AG10803 (cell line): ENCODE data around the gene CNNM1.

Experiments
- DNase-seq: peaks from one replicate; pipeline ENCODE4 v3.0.0; 2010; ENCODE audit warnings: low read depth
- H3K4me3 ChIP-seq: 2 replicates; pipeline ENCODE4 v1.5.1; 2011; ENCODE audit warnings: mild to moderate bottlenecking, low read length, control low read depth
- TF ChIP-seq, protein P1 (sequence below): conservative IDR thresholded peaks from 2 replicates; pipeline ENCODE4 v1.5.1; 2011; ENCODE audit warnings: mild to moderate bottlenecking, low read length, control low read depth, inconsistent platforms

CNNM1 gene

DNA sequence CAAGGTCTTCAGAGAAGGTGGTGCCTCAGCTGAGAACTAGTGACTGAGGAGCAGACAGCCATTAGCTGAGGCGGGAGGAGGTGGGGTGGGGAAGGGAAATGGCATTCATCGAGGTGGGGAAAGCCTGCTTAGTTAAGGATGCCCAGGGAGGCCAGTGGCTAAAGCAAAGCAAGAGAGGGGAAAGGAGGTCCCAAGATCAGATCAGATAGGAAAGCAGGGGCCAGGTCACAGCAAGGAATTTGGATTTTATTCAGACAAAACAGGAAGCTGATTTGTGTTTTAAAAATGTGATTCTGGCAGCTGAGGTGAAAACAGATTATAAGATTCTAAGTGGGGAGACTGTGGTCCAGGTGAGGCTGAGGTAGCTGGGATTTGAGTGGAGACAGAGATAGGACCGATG is 45.8 kb downstream of the CNNM1 start:
- no peak overlapping the region for H3K4me3 ChIP-seq
- DNase-seq = no peak
- TF ChIP-seq, protein P1, sequence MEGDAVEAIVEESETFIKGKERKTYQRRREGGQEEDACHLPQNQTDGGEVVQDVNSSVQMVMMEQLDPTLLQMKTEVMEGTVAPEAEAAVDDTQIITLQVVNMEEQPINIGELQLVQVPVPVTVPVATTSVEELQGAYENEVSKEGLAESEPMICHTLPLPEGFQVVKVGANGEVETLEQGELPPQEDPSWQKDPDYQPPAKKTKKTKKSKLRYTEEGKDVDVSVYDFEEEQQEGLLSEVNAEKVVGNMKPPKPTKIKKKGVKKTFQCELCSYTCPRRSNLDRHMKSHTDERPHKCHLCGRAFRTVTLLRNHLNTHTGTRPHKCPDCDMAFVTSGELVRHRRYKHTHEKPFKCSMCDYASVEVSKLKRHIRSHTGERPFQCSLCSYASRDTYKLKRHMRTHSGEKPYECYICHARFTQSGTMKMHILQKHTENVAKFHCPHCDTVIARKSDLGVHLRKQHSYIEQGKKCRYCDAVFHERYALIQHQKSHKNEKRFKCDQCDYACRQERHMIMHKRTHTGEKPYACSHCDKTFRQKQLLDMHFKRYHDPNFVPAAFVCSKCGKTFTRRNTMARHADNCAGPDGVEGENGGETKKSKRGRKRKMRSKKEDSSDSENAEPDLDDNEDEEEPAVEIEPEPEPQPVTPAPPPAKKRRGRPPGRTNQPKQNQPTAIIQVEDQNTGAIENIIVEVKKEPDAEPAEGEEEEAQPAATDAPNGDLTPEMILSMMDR = no peak

DNA sequence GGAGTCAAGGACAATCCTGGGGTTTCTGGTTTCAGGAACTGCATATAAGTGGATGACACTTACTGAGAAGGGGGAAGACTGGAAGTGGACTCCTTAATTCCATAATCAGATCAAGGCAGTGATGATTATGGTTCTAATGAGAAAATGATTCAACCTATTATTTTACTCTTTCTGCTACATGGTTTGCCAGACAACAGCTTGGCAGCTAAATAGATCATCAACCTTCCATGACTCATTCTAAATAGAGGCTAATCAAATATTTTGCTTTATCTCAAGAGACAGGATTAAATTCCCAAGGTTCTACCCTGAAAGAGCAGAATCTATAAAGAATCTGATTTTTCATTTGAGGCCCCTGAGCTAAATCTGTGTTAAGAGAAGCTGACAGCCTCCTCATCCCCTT is 46.3 kb downstream of the CNNM1 start:
- no peak overlapping the region for H3K4me3 ChIP-seq
- TF ChIP-seq, protein P1 = no peak
- DNase-seq = no peak

DNA sequence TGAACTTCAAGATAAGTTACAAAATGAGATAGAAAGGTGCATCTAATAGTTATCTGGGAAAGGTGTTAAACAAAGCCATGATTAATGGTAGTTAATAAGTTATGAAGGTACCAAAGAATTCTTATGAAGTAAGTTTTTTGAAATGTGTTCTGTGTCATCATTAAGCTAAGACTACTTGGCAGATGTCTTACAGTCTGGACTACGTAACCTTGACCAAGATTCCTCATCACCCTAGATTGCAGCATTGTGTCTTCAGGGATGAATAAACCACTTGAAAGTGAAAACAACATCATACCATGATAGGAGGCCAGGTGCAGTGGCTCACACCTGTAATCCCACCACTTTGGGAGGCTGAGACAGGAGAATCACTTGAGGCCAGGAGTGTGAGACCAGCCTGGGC is 53.0 kb downstream of the CNNM1 start:
- TF ChIP-seq, protein P1 = no peak
- DNase-seq = peak; percentile 26
- no peak overlapping the region for H3K4me3 ChIP-seq

- no peak overlapping the region for H3K4me3 ChIP-seq
- TF ChIP-seq, protein P1 = no peak
Observed at GRCh38 chr10:99387071-99387470, 57.9 kb downstream of the CNNM1 start.

GRCh38 chr10:99387541-99387940 is 58.4 kb downstream of the CNNM1 start:
- TF ChIP-seq, protein P1 = no peak
- no peak for DNase-seq
- H3K4me3 ChIP-seq = no peak overlapping the region

More at GRCh38 chr10:99387071-99387470, 57.9 kb downstream of the CNNM1 start:
- no peak for DNase-seq

DNA sequence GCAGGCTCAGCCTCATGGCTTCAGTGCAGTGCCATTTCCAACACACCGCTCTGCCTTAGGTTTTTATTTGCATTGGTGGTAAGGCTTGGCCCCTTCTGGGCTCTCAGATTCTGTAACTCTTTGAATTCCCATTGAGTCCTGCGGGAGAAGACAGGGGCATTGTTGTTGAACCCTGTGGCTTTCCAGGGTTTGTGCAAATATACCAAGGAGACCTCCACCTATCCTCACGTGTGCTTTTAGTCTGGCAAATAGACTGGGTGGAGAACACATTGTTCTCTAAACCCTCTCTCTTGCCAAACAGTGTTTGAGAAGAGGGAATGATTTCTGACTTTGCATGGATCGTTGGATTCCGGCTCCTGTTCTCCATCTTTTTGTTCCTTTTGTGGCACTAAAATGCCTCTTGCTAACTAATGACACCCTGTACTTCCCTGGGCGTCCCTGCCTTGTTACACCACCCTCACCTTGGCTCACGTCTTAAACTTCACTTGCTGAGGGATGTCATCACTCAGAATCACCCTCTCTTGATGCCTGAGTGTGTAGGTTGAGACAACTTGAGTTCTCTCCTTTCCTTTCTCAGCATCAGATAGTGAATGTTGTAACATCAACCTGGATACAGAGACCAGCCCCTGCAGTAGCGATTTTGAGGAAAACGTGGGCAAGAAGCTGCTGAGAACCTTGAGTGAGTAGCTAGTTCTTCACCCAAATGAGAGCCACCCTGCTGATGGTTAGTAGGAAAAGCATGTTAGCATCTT is 60.7 kb downstream of the CNNM1 start:
- DNase-seq = no peak
- TF ChIP-seq, protein P1 = no peak
- no peak overlapping the region for H3K4me3 ChIP-seq

GRCh38 chr10:99391346-99391745 is 62.2 kb downstream of the CNNM1 start:
- no peak overlapping the region for H3K4me3 ChIP-seq
- no peak for DNase-seq
- TF ChIP-seq, protein P1 = no peak
